IPS DF 6.9 (cell line): ENCODE measurements around the gene ADAM17.
A peak's percentile ranks its signal among the peaks of the same experiment; 100 is the strongest.
"Not testable (repeated sequence)": the region's sequence is repeated elsewhere in the genome, so short reads cannot be mapped to it uniquely, and the experiment has no call there.

Experiments used
- DNase-seq: peaks from one replicate; pipeline ENCODE4 v3.0.0-alpha.2; 2013; ENCODE audit warnings: low read depth, low spot score
- H3K27ac ChIP-seq: one replicate; pipeline ENCODE4 v1.5.1; 2013; ENCODE audit warnings: low read length, control low read depth
- H3K27me3 ChIP-seq: 2 replicates; pipeline ENCODE4 v1.6.1; 2013; ENCODE audit warnings: mild to moderate bottlenecking, low read length; ENCODE audit not compliant: control insufficient read depth, insufficient read depth
- H3K36me3 ChIP-seq: 2 replicates; pipeline ENCODE4 v1.6.1; 2013; ENCODE audit warnings: low read length; ENCODE audit not compliant: control insufficient read depth, insufficient read depth
- H3K4me1 ChIP-seq: 2 replicates; pipeline ENCODE4 v1.6.1; 2013; ENCODE audit warnings: low read length; ENCODE audit not compliant: control insufficient read depth, insufficient read depth
- H3K4me3 ChIP-seq: 2 replicates; pipeline ENCODE4 v1.5.1; 2013; ENCODE audit warnings: mild to moderate bottlenecking, low read length
- H3K9me3 ChIP-seq: 2 replicates; pipeline ENCODE4 v1.6.1; 2013; ENCODE audit warnings: low read length, inconsistent platforms; ENCODE audit not compliant: control insufficient read depth, insufficient read depth
- WGBS: extraction: QIAGEN DNeasy Blood & Tissue Kit; methylation state at CpG from one replicate; pipeline ENCODE4 v1.1.7; 2013; ENCODE audit warnings: mixed read lengths, missing lambda C conversion rate; ENCODE audit not compliant: insufficient read length, insufficient coverage; 5-methylcytosine and 5-hydroxymethylcytosine counted together

ADAM17 gene

GRCh38 chr2:9555297-9556120, at the start of gene ADAM17:
Gene ADAM17 (minus strand): TSS chr2:9555830. CDS start chr2:9555605, 225 bp downstream.
- Histone ChIP-seq H3K36me3 (no peaks in the 10 kb centered on the region), H3K9me3 (no peaks in the 10 kb centered on the region), H3K27me3 (no peaks in the 10 kb centered on the region), H3K27ac (no peak within 1 kb of the TSS), H3K4me3 (peak within 1 kb of the TSS; percentile 73), H3K4me1 (no peaks in the 10 kb centered on the region)
- DNase-seq: peak; percentile 76
- WGBS: no CpG with 5 or more reads among the region's 73 CpGs

- no peaks in the 10 kb centered on the region for H3K36me3 ChIP-seq
- no peaks in the 10 kb centered on the region for H3K27me3 ChIP-seq
- H3K9me3 ChIP-seq: no peaks in the 10 kb centered on the region
Measured at GRCh38 chr2:9602412-9602811, 46.8 kb upstream of the ADAM17 start.

GRCh38 chr2:9601397-9601796, 45.8 kb upstream of the ADAM17 start:
- H3K27ac ChIP-seq: no peak overlapping the region
- no peaks in the 10 kb centered on the region for H3K36me3 ChIP-seq
- no peaks in the 10 kb centered on the region for H3K4me1 ChIP-seq
- H3K4me3 ChIP-seq: no peak overlapping the region
- WGBS: no CpG with 5 or more reads among the region's 5 CpGs
- DNase-seq: no peak
- no peaks in the 10 kb centered on the region for H3K27me3 ChIP-seq
- no peaks in the 10 kb centered on the region for H3K9me3 ChIP-seq

More at GRCh38 chr2:9602412-9602811, 46.8 kb upstream of the ADAM17 start:
- no peak overlapping the region for H3K4me3 ChIP-seq
- H3K27ac ChIP-seq: no peak overlapping the region
- WGBS: no CpG with 5 or more reads among the region's 3 CpGs
- no peak for DNase-seq
- H3K4me1 ChIP-seq: no peaks in the 10 kb centered on the region

GRCh38 chr2:9599430-9599829, 43.8 kb upstream of the ADAM17 start:
- H3K4me3 ChIP-seq: no peak overlapping the region
- no peaks in the 10 kb centered on the region for H3K27me3 ChIP-seq
- H3K9me3 ChIP-seq: no peaks in the 10 kb centered on the region
- no peaks in the 10 kb centered on the region for H3K4me1 ChIP-seq
- no peak for DNase-seq
- no peak overlapping the region for H3K27ac ChIP-seq
- no peaks in the 10 kb centered on the region for H3K36me3 ChIP-seq
- WGBS: no CpG with 5 or more reads among the region's 1 CpG

- no peaks in the 10 kb centered on the region for H3K4me1 ChIP-seq
- H3K27ac ChIP-seq: no peak overlapping the region
- no peak overlapping the region for H3K4me3 ChIP-seq
- no peaks in the 10 kb centered on the region for H3K27me3 ChIP-seq
- H3K9me3 ChIP-seq: no peaks in the 10 kb centered on the region
- DNase-seq: no peak
- no CpG with 5 or more reads among the region's 10 CpGs for WGBS
- H3K36me3 ChIP-seq: peaks cover 1% of the 10 kb centered on the region; the same call in 1 of the 2 replicates
Measured at GRCh38 chr2:9596621-9597311, 41.1 kb upstream of the ADAM17 start.

- Histone ChIP-seq H3K27ac (no peak overlapping the region), H3K36me3 (peaks cover 2% of the 10 kb centered on the region; the same call in 1 of the 2 replicates), H3K27me3 (no peaks in the 10 kb centered on the region), H3K4me1 (no peaks in the 10 kb centered on the region), H3K9me3 (no peaks in the 10 kb centered on the region), H3K4me3 (no peak overlapping the region)
- DNase-seq: no peak
- WGBS: no CpG with 5 or more reads among the region's 2 CpGs
Measured at GRCh38 chr2:9595746-9596145, 40.1 kb upstream of the ADAM17 start.

- not testable (repeated sequence) for H3K27ac ChIP-seq, H3K27me3 ChIP-seq, DNase-seq, H3K36me3 ChIP-seq, H3K4me3 ChIP-seq, H3K9me3 ChIP-seq, H3K4me1 ChIP-seq
- WGBS: no CpG with 5 or more reads among the region's 6 CpGs
Measured at GRCh38 chr2:9595256-9595655, 39.6 kb upstream of the ADAM17 start.

- Histone ChIP-seq H3K4me1 (no peaks in the 10 kb centered on the region), H3K4me3 (no peak overlapping the region), H3K36me3 (peaks cover 2% of the 10 kb centered on the region; the same call in 1 of the 2 replicates), H3K9me3 (no peaks in the 10 kb centered on the region), H3K27ac (no peak overlapping the region), H3K27me3 (no peaks in the 10 kb centered on the region)
- no CpG with 5 or more reads among the region's 2 CpGs for WGBS
- DNase-seq: no peak
Measured at GRCh38 chr2:9594366-9595054, 38.9 kb upstream of the ADAM17 start.

- no peak overlapping the region for H3K27ac ChIP-seq
- WGBS: 100% methylated on average over 1 of the region's 4 CpGs
- H3K4me3 ChIP-seq: no peak overlapping the region
- no peak for DNase-seq
- H3K9me3 ChIP-seq: no peaks in the 10 kb centered on the region
- H3K27me3 ChIP-seq: no peaks in the 10 kb centered on the region
- H3K4me1 ChIP-seq: no peaks in the 10 kb centered on the region
- H3K36me3 ChIP-seq: peaks cover 2% of the 10 kb centered on the region; the same call in 1 of the 2 replicates
Measured at GRCh38 chr2:9593925-9594324, 38.3 kb upstream of the ADAM17 start.

GRCh38 chr2:9592699-9593098, 37.1 kb upstream of the ADAM17 start:
- H3K27me3 ChIP-seq: no peaks in the 10 kb centered on the region
- no CpG with 5 or more reads among the region's 3 CpGs for WGBS
- no peaks in the 10 kb centered on the region for H3K9me3 ChIP-seq
- H3K4me3 ChIP-seq: no peak overlapping the region
- peaks cover 5% of the 10 kb centered on the region; the same call in 1 of the 2 replicates for H3K36me3 ChIP-seq
- no peak overlapping the region for H3K27ac ChIP-seq
- H3K4me1 ChIP-seq: no peaks in the 10 kb centered on the region
- no peak for DNase-seq
